ENCODE results near the gene HS6ST3.

Gene HS6ST3

GRCh38 chr13:96199315-96199714 lies 109.4 kb downstream of the HS6ST3 start:
- no peak for DNase-seq (ENCODE audit: low spot score)

- DNase-seq (ENCODE audit: low spot score), result no peak
Measured at GRCh38 chr13:96200810-96201209, 110.9 kb downstream of the HS6ST3 start.

GRCh38 chr13:96202315-96202714 lies 112.4 kb downstream of the HS6ST3 start:
- no peak for DNase-seq (ENCODE audit: low spot score)

DNA sequence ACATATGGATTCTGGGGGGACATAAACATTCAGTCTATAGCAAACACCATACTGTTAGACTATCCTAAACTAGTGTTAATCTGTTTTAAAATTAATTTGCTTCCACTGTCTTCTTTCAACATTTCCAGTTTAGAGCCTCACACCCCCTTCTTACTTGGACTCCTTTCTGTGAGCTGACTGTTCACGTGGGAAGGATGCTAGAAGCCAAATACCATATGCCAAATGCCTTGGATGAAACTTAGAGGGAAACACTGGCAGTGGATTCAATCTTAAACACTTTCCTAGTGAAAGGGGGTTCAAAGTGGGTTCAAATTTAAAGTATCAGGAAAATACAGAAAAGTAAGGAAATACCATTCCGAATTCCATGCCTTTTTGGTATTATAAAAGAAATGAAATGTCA lies 113.6 kb downstream of the HS6ST3 start:
- no peak for DNase-seq (ENCODE audit: low spot score)

DNA sequence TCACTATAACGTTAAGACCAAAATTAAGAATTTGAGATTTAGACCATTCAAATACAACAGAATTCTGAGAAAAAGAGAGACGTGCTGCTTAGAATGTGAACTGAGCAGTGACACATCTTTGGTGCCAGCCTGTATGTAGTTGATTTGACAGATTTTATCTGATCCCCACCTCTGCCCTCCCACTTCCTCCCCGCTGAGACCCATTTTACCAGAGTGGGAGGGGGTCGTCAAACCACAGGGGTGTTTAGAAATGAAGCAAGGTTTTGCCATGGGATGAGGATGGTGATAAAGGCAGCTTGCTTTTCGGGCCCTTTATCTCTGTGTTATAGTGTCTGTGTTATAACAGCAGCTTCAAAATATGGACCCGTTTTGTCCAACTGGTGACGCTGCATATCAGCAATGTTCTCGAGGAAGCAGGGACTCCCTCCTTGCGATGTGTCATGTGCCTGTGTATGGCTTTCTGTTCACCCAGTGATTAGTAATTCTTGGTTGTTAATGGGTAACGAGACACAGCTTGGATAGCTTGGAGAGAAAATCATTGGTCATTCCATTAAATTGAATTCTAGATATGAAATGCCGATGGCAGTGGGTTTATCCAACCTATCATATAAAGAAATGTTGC lies 125.0 kb downstream of the HS6ST3 start:
- DNase-seq (ENCODE audit: low spot score), result no peak

DNA sequence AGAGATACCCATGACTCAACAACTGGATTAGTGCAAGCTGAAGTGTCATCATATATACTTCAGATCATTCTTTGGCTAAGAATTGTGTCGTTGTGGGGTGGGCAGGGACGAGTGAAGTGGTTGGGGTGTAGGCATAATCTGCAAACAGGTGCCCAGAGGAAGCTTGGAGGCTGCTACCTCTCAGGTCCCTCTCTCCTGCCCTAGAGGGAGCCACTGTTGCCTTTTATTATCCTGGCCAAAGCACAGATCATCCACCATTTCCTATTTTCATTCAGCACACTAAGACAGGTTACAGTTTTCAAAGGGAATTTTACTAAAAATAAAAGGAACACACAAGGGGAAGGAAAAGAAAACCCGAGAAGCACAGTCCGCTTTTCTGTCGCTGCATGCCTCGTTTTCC lies 126.6 kb downstream of the HS6ST3 start:
- DNase-seq (ENCODE audit: low spot score), result no peak

GRCh38 chr13:96218475-96218874 lies 128.6 kb downstream of the HS6ST3 start:
- no peak for DNase-seq (ENCODE audit: low spot score)

- no peak for DNase-seq (ENCODE audit: low spot score)
Measured at GRCh38 chr13:96221471-96221870, 131.6 kb downstream of the HS6ST3 start.

- DNase-seq (ENCODE audit: low spot score), result no peak
Measured at GRCh38 chr13:96223231-96223630, 133.3 kb downstream of the HS6ST3 start.

DNA sequence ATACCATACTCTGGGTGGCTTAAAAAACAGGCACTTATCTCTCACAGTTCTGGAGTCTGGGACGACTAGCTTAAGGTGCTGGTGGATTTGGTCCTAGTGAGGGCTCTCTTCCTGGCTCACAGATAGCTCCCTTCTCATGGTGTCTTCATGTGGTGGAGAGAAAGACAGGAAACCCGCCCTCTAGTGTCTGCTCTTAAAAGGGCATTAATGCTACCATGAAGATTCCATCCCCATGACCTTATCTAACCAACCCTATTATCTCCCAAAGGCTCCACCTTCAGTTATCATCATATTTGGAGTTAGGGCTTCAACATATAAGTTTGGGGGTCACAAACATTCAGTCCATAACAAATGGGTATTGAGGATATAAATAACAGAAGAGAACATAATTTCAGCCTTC lies 139.4 kb downstream of the HS6ST3 start:
- peak; percentile 12 for DNase-seq (ENCODE audit: low spot score)

- DNase-seq (ENCODE audit: low spot score), result no peak
Measured at GRCh38 chr13:96238241-96238640, 148.3 kb downstream of the HS6ST3 start.

DNA sequence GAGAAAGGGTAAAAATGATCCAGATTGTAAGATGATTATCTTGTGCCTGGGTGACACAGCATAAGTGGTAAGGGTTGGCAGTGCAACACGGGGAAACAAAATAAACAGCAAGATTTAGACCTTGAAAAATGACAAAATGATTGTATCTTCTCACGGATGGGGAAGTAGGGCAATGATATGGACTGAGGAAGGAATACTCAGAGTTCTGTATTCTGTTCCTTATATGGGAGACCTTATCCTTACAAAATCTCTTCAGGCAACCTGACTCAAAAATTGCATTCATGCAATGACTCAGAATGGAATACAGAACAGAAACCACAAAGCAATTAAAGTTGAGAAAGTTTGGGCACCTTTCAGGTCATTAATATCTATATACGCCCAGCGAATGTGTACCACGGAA lies 149.0 kb downstream of the HS6ST3 start:
- DNase-seq (ENCODE audit: low spot score), result no peak

DNA sequence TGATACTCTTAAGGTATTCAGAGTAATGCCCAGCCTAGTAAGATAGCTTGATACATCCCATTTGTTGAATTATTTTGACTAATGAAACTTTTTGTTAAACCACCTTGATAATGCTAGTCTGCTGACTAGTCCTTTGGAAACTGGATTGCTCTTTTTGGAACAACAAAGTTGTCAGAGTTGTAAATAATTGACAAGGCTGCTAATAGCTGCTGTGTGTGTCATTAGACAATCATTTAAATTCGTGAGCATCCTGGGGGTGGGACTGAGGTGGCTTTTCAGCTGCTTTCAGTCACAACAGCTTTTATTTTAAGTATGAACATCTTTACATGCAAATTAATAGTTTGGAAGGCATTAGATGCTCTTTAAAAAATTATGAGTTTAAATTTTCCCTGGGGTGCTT lies 153.5 kb downstream of the HS6ST3 start:
- DNase-seq (ENCODE audit: low spot score), result no peak

DNA sequence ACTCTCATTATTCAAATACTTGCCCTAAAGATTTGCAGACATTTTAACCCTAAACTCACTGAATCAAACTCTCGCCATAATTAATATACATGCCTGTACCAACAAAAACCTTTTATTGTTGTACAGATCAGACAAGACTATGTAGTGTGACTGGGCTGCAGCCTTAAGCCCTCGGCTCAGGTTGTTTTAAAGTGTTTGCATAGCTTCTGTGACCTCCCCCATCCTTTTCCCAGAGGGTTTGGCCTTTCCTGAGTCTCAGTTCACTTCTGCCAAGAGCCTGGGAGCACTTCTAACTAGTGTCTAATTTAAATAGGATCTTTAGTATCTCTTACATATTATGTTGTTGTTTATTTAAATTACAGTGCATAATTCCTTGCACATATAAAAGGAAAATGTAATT lies 158.2 kb downstream of the HS6ST3 start:
- no peak for DNase-seq (ENCODE audit: low spot score)

DNA sequence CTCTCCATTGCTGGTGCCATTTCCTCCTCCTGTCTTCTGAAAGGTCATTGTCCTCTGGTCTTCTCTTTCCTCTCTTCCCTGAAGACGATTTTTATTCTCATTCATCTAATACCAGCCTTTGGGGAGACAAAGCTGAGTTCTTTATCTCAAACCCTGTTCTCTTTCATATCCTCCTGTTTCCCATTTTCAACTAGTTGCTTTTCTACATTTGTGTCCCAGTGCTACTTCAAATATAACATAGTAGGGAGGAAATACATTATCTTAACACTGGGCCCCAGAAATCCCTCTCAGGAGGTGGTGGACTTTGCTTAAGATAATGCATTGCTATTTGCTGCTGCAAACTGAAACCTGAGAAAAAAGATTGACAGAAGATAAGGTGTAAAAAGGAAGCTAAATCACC lies 159.1 kb downstream of the HS6ST3 start:
- DNase-seq (ENCODE audit: low spot score), result no peak

GRCh38 chr13:96252903-96253302 lies 163.0 kb downstream of the HS6ST3 start:
- DNase-seq (ENCODE audit: low spot score), result no peak

DNA sequence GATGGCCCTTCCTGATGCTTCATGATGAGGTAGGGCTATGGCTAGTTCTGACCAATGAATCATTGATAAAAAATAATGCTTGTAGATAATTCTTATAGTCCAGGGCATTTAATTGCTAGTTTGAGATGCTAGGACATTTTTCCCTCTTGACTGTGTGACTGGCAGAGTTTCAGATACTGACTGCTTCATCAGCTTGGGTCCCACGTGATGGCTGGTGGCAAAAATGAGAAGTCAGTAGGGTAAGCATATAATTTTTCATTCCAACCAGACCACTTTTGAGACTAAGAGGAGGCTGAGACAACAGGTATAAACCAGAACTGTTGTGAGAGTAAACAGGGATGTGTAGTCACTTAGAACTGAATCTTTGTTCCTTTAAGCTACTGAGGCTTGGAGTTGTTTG lies 183.3 kb downstream of the HS6ST3 start:
- no peak for DNase-seq (ENCODE audit: low spot score)

DNA sequence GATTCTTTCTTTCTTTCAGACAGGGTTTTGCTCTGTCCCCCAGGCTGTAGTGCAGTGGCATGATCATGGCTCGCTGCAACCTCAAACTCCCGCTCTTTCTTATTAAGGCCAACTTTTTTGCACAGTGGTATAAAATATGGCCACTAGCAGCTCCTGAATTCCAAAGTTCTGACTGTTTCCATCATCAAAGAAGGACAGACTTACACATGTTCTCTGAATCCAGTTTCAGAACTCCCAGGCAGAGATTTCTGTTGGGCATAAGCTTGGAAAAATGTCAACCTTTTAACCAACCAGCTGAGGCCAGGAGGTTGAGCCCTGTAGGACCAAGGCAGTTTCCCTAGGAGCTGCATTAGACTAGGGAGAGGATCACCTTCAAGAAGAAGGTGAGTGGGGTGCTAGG lies 184.1 kb downstream of the HS6ST3 start:
- no peak for DNase-seq (ENCODE audit: low spot score)

GRCh38 chr13:96279904-96280303 lies 190.0 kb downstream of the HS6ST3 start:
- DNase-seq (ENCODE audit: low spot score), result no peak

DNA sequence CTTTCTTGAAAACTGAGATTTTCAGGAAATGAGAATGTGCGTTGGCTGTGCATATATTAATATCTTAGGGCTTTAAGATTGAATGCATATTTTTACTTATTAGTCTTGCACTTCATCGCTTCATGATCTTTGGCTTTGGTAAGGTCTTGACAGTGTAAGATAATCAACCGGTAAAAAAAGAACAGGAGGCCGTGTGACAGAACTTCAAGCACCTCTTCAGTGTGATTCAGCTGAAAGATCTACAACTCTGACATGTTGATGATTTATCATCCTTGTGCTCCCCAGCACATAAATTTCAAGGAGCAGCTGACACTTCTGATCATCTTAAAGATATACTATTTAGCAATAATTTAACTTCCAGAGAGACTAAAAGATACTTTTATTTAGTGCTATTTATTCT lies 195.1 kb downstream of the HS6ST3 start:
- DNase-seq (ENCODE audit: low spot score), result no peak

GRCh38 chr13:96285729-96286128 lies 195.8 kb downstream of the HS6ST3 start:
- DNase-seq (ENCODE audit: low spot score), result no peak

DNA sequence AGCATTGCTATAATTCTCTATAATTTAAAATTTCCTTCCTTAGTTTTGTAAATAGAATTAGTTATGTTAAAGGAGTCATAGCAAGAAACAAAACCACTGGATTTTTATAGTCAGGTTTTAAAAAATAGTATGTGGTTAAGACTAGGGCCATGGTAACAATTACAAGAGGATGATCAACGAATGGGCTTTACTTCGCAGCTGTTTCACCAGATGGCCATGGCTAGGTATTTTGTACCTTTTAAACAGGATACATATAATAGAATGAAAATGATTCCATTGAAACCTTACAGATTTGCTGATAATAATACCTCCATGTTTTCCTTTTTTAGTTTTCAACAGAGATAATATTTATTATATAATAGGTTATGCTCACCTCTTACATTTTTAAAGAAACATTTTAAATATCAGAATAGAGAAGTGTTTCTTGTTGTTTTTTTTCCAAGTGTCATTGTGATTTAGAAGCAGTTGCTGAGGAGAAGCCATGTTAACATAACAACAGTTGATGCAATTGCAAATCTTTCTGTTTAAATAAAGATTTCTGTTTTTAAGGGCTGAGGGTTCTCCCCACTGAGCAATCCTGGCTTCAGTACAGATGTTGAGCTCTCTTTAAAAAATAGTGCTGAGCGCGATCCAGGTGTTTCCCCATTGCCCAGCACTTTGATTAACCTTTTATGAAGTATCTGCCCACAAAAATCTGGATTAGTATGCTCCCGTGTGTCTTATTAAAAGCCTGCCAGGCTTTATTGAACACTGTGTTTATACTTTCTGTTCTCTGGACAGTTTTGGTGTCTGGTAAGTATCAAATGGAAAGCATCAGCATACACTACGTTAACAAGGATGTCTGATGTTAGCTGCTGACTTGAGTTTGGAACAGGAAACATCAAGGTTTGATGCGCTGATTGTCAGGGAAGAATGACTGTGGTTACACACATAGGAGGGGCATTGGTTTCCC lies 205.3 kb downstream of the HS6ST3 start:
- no peak for DNase-seq (ENCODE audit: low spot score)

DNA sequence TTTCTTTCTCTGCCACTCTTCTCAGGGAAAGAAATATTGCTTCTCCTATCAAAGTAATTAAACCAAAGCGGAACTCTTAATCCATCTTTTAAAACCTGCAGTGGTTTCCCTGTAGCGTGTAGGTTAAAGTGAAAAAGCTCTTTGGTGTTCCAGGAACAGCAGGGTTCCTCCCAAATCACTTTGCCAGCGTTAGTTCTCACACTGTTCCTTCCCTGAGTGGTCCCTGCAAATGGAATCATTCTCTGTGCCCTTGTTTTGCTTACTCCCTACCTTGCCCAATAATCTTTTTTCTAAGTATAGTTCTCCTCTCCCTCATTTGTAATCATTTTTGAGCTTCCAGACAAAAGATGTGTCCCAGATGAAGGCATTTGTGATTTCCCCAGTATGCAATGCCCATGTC lies 207.5 kb downstream of the HS6ST3 start:
- no peak for DNase-seq (ENCODE audit: low spot score)

- DNase-seq (ENCODE audit: low spot score), result no peak
Measured at GRCh38 chr13:96299235-96299634, 209.3 kb downstream of the HS6ST3 start.

Data from hematopoietic multipotent progenitor cell treated with erythropoietin and hydrocortisone succinate and interleukin-3 and kit ligand, for 17 days (in vitro differentiated cells).